CD4-positive, CD25-positive, alpha-beta regulatory T cell (primary cell): ENCODE data around the gene ROPN1B. TPM values are rescaled to one million over a fixed set of nuclear protein-coding genes. Genes with fewer than 3 reads are reported as not detected.
"Not testable (repeated sequence)": the region's sequence is repeated elsewhere in the genome, so short reads cannot be mapped to it uniquely, and the experiment has no call there.

Experiments
- ATAC-seq, 2 donors: fragments of 150-1000 bp; cut with Tn5 transposase; one replicate each; pipeline ENCODE4 v1.10.0; 2021; ENCODE audit warnings: low read depth in 2 of 2, moderate number of reproducible peaks in 2 of 2, moderate library complexity in 1 of 2
- DNase-seq, 3 donors: peaks; one replicate each; pipeline versions ENCODE4 v3.0.0 to v3.0.0-alpha.2; 2012 to 2022; ENCODE audit warnings: mixed read lengths in 1 of 3
- H3K27ac ChIP-seq: one replicate; pipeline ENCODE4 v1.7.0; 2013; ENCODE audit warnings: mild to moderate bottlenecking, low read length; ENCODE audit not compliant: insufficient read depth, poor library complexity, severe bottlenecking
- H3K27me3 ChIP-seq: one replicate; pipeline ENCODE4 v1.7.0; 2013; ENCODE audit warnings: low read length; ENCODE audit not compliant: control insufficient read depth, insufficient read depth
- H3K36me3 ChIP-seq: one replicate; pipeline ENCODE4 v1.7.0; 2013; ENCODE audit warnings: mild to moderate bottlenecking, low read length, moderate library complexity; ENCODE audit not compliant: control insufficient read depth, insufficient read depth
- H3K4me1 ChIP-seq: 2 replicates; pipeline ENCODE4 v1.7.0; 2013; ENCODE audit warnings: mild to moderate bottlenecking, low read length; ENCODE audit not compliant: insufficient read depth, control insufficient read depth, poor library complexity, severe bottlenecking
- H3K4me3 ChIP-seq: one replicate; pipeline ENCODE4 v1.7.0; 2013; ENCODE audit warnings: low read depth, mild to moderate bottlenecking, low read length, moderate library complexity
- H3K9me3 ChIP-seq, 2 experiments: 1 replicate in 1 of 2; 2 replicates in 1 of 2; pipeline ENCODE4 v1.7.0; 2013; ENCODE audit warnings: low read length in 2 of 2, mild to moderate bottlenecking in 1 of 2, moderate library complexity in 1 of 2; ENCODE audit not compliant: control insufficient read depth in 2 of 2
- H3K27ac Mint-ChIP-seq, 3 donors: one replicate each; pipeline ENCODE4 v1.8.0; 2020 to 2022; ENCODE audit warnings: mild to moderate bottlenecking in 3 of 3, mixed read lengths in 3 of 3, moderate library complexity in 2 of 3
- H3K27me3 Mint-ChIP-seq: one replicate; pipeline ENCODE4 v1.8.0; 2022; ENCODE audit warnings: mild to moderate bottlenecking, mixed read lengths
- H3K36me3 Mint-ChIP-seq: one replicate; pipeline ENCODE4 v1.8.0; 2020; ENCODE audit warnings: mixed read lengths
- H3K4me1 Mint-ChIP-seq, 4 donors: one replicate each; pipeline ENCODE4 v1.8.0; 2020 to 2022; ENCODE audit warnings: mixed read lengths in 4 of 4, mild to moderate bottlenecking in 1 of 4
- H3K4me3 Mint-ChIP-seq, 4 donors: one replicate each; pipeline ENCODE4 v1.8.0; 2020 to 2022; ENCODE audit warnings: mild to moderate bottlenecking in 4 of 4, mixed read lengths in 4 of 4, moderate library complexity in 3 of 4
- H3K9me3 Mint-ChIP-seq, 7 donors: one replicate each; pipeline ENCODE4 v1.8.0; 2020 to 2022; ENCODE audit warnings: mixed read lengths in 7 of 7, mild to moderate bottlenecking in 3 of 7, moderate library complexity in 2 of 7
- polyA plus RNA-seq, 4 donors: library from polyadenylated mRNA; unstranded; fragments of 300-500 nt; fragmentation: Illumina TruSeq; gene quantifications; one replicate each; pipeline ENCODE4 v1.2.3, GENCODE V29; 2021
- total RNA-seq: library from RNA; stranded (reverse); gene quantifications from one replicate; pipeline ENCODE4 v1.2.3, GENCODE V29; 2022

Gene ROPN1B
- total and polyA plus RNA-seq, 5 donors from 2014 or later, result 0.12 TPM; not detected in 4

GRCh38 chr3:125947806-125948205, 21.2 kb upstream of the ROPN1B start:
- not testable (repeated sequence) for H3K9me3 ChIP-seq, ATAC-seq, H3K36me3 ChIP-seq, H3K27ac ChIP-seq, H3K4me1 ChIP-seq, H3K36me3 Mint-ChIP-seq, H3K27me3 ChIP-seq, H3K4me1 Mint-ChIP-seq, H3K4me3 ChIP-seq, H3K9me3 Mint-ChIP-seq, H3K27ac Mint-ChIP-seq, H3K4me3 Mint-ChIP-seq, DNase-seq
- peaks cover 46% of the 10 kb centered on the region for H3K27me3 Mint-ChIP-seq

- not testable (repeated sequence) for ATAC-seq, H3K36me3 ChIP-seq, H3K4me3 Mint-ChIP-seq, DNase-seq, H3K27ac ChIP-seq, H3K4me1 Mint-ChIP-seq, H3K9me3 ChIP-seq, H3K27me3 ChIP-seq, H3K9me3 Mint-ChIP-seq, H3K4me3 ChIP-seq, H3K36me3 Mint-ChIP-seq, H3K27ac Mint-ChIP-seq, H3K4me1 ChIP-seq
- H3K27me3 Mint-ChIP-seq, result peaks cover 41% of the 10 kb centered on the region
Measured at GRCh38 chr3:125948901-125949300, 20.1 kb upstream of the ROPN1B start.

- not testable (repeated sequence) for ATAC-seq, H3K4me1 Mint-ChIP-seq, H3K9me3 Mint-ChIP-seq, H3K27ac Mint-ChIP-seq, H3K36me3 ChIP-seq, H3K4me3 Mint-ChIP-seq, H3K27me3 ChIP-seq, H3K4me3 ChIP-seq, DNase-seq, H3K4me1 ChIP-seq, H3K36me3 Mint-ChIP-seq, H3K27ac ChIP-seq, H3K9me3 ChIP-seq
- peaks cover 33% of the 10 kb centered on the region for H3K27me3 Mint-ChIP-seq
Measured at GRCh38 chr3:125951176-125951575, 17.8 kb upstream of the ROPN1B start.

GRCh38 chr3:125957020-125957419, 12.0 kb upstream of the ROPN1B start:
- H3K36me3 ChIP-seq, ATAC-seq, H3K27me3 ChIP-seq, H3K4me3 ChIP-seq, H3K4me3 Mint-ChIP-seq, H3K27ac ChIP-seq, H3K9me3 ChIP-seq, H3K4me1 Mint-ChIP-seq, H3K27ac Mint-ChIP-seq, H3K9me3 Mint-ChIP-seq, H3K36me3 Mint-ChIP-seq, H3K4me1 ChIP-seq, DNase-seq: not testable (repeated sequence)
- H3K27me3 Mint-ChIP-seq, result peaks cover 18% of the 10 kb centered on the region

GRCh38 chr3:125957674-125958510, 11.1 kb upstream of the ROPN1B start:
- no peak overlapping the region for H3K27ac Mint-ChIP-seq
- H3K36me3 ChIP-seq, result no peaks in the 10 kb centered on the region
- peaks cover 7% of the 10 kb centered on the region for H3K27me3 ChIP-seq
- H3K4me1 ChIP-seq, result no peaks in the 10 kb centered on the region
- H3K4me3 ChIP-seq, result no peak overlapping the region
- DNase-seq (no peak), ATAC-seq (no peak)
- H3K27me3 Mint-ChIP-seq, result peaks cover 11% of the 10 kb centered on the region
- H3K36me3 Mint-ChIP-seq, result no peaks in the 10 kb centered on the region
- no peaks in the 10 kb centered on the region for H3K9me3 ChIP-seq
- H3K4me3 Mint-ChIP-seq, result no peak overlapping the region
- no peak overlapping the region for H3K27ac ChIP-seq
- H3K4me1 Mint-ChIP-seq, result no peaks in the 10 kb centered on the region
- H3K9me3 Mint-ChIP-seq, result peaks cover 0 to 2% (median 0%) of the 10 kb centered on the region in 7 donors

- no peaks in the 10 kb centered on the region for H3K36me3 ChIP-seq
- no peak for ATAC-seq
- H3K27ac Mint-ChIP-seq, result no peak overlapping the region
- H3K9me3 ChIP-seq, result no peaks in the 10 kb centered on the region
- no peak overlapping the region for H3K27ac ChIP-seq
- H3K9me3 Mint-ChIP-seq, result peaks cover 0 to 2% (median 0%) of the 10 kb centered on the region in 7 donors
- H3K4me3 ChIP-seq, result no peak overlapping the region
- peaks cover 7% of the 10 kb centered on the region for H3K27me3 ChIP-seq
- no peak overlapping the region for H3K4me3 Mint-ChIP-seq
- DNase-seq, result no peak
- no peaks in the 10 kb centered on the region for H3K4me1 Mint-ChIP-seq
- H3K4me1 ChIP-seq, result no peaks in the 10 kb centered on the region
- H3K36me3 Mint-ChIP-seq, result no peaks in the 10 kb centered on the region
- peaks cover 11% of the 10 kb centered on the region for H3K27me3 Mint-ChIP-seq
Measured at GRCh38 chr3:125958511-125959316, 10.3 kb upstream of the ROPN1B start.

GRCh38 chr3:125959317-125960065, 9.5 kb upstream of the ROPN1B start:
- Histone ChIP-seq H3K27me3 (peaks cover 7% of the 10 kb centered on the region), H3K4me3 (no peak overlapping the region), H3K27ac (no peak overlapping the region), H3K9me3 (no peaks in the 10 kb centered on the region), H3K36me3 (no peaks in the 10 kb centered on the region), H3K4me1 (no peaks in the 10 kb centered on the region)
- ATAC-seq, result no peak
- Mint-ChIP-seq H3K4me1 (no peaks in the 10 kb centered on the region), H3K27me3 (peaks cover 11% of the 10 kb centered on the region), H3K9me3 (peaks cover 0 to 2% (median 0%) of the 10 kb centered on the region in 7 donors), H3K4me3 (no peak overlapping the region), H3K36me3 (no peaks in the 10 kb centered on the region), H3K27ac (no peak overlapping the region)
- DNase-seq, result no peak
